Iris pigment epithelial cell (primary cell): Measurements from ENCODE around the gene TNNI3K.

Experiments
- DNase-seq: peaks from one replicate; pipeline ENCODE4 v3.0.0-alpha.2; 2011; ENCODE audit warnings: low read depth

The TNNI3K gene

DNA sequence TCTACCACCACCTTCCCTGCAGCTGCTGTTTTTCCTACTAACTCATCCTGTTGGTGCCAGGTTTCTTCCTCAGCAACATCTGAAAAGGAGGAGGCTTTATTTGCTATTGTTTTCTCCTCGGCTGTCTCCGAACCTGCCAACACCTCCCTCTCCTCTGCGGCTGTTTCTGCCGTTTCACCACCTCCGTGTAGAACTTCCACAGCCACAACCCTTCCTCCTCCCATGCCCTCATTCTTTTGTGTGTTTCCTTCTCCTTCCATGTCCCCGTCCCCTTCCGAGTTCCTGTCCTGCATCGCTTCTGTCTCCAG lies 336.3 kb downstream of the TNNI3K start:
- no peak for DNase-seq

DNA sequence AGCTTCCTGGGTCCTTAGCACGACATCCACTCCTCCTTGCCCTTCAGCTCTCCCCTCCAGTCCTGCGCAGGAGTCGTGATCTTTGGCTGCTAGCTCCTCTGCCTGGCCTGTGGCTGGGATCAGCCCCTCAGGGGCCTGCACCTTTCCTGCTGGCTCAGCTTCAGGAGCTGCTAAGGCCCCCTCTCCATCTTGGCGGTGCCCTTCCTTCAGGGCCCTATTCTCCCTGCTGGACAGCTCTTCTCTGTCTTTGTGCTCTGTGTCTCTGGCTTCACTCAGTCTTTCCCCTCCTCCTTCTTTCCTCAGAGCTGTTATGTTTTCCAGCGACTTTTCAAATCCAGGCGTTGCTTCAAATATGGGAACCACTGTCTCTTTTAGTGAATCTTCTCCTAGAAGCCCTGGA lies 336.7 kb downstream of the TNNI3K start:
- DNase-seq = no peak

DNA sequence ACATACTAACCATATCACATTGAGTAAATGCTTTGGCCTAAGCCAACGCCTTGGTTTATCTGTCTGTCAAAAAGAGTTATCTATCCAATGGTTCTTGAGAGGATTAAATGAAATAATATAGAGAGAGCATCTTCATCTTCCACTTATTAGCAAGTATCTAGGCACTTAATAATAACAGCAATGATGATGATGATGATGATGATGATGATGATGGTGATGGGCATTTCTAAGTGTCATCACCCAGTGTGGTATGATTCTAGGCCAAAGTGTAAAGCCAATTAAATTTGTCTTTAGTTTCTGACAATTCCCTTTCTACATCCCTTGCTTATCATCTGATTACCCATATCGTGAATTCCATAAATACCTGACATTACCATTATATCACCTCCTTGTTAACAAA lies 342.9 kb downstream of the TNNI3K start:
- DNase-seq = no peak

DNA sequence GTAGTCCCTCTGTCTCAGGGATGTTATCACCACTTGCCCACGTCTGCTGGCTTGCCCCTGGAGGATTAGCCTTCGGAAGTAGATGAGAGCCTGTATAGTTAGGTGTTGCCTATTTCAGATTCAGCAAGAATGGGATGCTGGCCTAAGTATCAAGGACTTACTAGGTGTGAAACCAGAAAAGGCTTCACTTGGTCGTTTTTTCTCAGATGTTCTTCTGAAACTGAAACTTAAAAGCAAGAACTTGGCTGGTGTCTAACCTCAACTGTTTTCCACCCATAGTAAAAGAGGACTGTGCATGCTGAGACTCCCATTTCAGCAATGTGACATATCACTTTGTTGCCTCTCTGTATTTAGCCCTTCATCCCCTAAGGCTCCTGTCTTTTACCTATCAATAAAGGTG lies 344.2 kb downstream of the TNNI3K start:
- no peak for DNase-seq

DNA sequence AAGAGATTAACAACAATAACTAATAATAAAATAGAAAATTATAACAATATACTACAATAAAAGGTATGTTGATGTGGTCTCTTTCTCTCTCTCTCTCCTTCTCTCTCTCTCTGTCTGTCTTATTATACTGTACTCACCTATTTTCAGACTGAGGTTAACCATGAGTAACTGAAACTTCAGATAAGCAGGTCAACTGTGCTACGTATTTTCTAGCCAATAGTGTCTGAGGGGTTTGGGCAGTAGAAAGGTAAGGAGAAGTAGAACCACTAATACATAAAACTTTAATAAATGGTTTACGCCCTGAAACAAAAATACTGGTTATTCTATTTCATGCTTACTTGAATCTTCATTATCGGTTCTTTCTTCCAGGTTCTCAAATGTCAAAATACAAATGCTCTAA lies 348.2 kb downstream of the TNNI3K start:
- DNase-seq = no peak

DNA sequence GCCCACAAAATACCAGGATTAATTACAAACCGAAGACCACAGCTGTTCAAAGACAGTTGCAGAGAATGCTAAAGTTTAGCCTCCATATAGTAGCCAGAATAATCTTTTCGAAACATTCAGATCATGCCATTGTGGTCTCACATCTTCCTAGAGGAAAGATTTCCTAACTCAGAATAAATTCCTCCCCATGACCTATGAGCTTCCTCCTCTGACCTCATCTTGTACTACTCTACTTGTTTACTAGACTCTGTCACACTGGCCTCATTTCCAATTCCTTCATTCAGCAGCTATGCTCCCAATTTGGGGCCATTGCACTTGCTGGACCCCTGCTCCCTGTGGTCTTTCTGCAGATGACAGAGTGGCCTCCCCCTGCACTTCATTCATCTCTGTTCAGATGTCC lies 349.0 kb downstream of the TNNI3K start:
- peak; percentile 2 for DNase-seq

DNA sequence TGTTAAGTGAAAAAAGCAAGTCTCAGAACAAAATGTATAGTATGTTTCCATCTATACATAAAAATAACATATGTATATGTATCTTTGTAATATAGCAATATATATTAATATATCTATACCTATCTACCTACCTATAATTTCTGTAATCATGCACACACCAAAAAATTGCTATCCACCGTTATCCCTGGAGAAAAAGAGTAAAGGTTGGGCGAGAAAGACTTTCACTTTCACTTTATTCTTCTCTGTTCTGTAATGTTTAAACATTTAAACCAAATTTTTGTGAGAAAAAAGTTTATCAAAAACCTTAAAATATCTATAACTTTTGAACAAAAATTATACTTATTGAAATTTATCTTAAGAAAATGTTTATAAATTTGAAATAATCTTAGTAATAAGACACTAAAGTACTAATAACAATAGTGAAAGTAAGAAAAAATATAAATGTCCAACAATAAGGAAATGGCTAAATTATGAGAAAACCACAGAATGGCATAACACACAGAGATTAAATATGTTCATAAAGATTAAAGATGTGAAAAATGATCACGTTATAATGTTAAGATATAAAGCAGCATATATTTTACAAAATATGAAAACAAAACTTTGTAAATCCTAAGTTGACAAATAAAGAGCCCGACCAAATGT lies 351.2 kb downstream of the TNNI3K start:
- DNase-seq = no peak

DNA sequence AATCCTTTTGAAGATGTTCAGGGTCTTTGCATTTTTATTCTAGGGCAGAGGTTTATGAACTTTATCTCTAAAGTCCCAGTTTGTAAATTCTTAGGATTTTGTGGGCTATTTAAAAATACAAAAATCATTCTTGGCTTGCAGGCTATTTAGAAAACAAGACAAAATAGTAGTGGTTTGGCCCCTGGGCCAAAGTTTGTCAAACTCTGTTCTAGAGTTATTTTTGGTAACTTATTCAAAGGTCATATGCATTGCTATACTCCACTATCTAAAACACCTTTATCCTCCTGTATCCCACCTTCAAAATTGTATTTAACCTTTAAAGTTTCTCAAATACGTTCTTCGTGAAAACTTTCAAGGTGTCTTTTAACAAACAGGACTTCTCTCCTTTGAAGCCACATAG lies 352.7 kb downstream of the TNNI3K start:
- no peak for DNase-seq

DNA sequence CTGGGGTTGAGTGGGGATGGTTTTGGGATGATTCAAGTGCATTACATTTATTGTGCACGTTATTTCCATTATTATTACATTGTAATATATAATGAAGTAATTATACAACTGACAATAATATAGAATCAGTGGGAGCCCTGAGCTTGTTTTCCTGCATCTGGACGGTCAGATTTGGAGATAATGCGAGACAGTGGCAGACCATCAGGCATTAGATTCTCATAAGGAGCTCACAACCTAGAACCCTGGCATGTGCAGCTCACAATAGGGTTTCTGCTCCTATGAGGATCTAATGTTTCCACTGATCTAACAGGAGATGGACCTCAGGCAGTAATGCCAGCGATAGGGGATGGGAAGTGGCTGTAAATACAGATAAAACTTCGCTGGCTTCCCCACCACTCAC lies 355.1 kb downstream of the TNNI3K start:
- no peak for DNase-seq

DNA sequence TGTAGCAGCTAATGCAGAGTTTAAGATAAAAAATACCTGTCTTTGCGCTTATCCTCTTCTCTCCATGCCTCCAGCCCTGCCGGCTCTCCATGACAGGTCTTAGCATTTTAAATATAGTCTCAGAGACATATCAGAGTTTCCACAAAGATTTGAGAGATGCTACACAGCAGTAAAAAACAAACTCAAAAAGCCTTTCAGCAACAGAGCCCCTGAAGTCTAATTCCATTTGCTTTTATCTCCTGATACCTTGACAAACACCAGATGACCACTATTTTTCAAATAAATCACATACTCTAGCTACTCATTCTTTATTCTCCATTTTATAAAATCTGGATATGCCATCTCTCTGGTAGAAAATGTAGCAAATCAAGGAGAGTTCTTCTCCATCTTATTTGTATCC lies 356.8 kb downstream of the TNNI3K start:
- DNase-seq = no peak

DNA sequence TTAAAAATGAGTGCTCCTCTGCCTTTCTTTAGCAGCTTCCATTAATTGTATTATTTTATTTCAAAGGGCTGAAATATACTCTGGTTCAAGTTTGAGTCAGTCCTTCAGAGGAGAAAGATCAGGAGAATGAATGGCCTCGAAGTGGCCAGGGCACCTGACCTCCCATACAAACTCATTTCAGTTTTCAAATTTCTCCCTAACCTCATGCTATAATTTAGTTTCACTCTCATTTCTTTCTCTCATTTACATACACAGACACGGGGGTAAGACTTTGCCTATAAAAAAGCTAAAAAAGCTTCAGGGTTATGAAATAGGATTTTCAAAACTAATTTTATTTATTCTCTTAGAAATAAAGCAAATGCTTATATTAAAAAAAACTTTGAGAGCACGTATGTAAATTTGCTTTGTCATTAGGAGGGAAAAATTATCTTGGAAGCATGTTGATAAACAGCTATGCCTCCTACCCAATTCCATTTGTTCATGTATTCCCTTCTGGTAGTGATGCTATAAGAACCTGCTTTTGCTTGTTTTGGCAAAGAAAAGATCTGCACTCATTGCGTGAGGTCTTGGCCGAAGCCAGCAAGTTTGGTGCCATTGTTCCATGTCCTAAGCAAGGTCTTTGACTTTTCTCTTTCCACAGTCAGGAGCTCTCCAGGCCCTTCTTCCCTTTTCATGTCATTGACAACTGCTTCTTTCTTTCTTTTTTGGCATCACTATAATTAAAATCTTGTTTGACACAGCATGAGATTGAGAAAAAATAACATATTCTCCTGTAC lies 357.6 kb downstream of the TNNI3K start:
- no peak for DNase-seq
